GM19463 (cell line): ENCODE measurements around the gene NFE2.
"Not testable (repeated sequence)": the region's sequence is repeated elsewhere in the genome, so short reads cannot be mapped to it uniquely, and the experiment has no call there.

Experiments
- ATAC-seq: cut with Tn5 transposase; IDR thresholded peaks from one replicate; pipeline ENCODE4 v1.9.1; 2021; ENCODE audit warnings: mild to moderate bottlenecking, moderate library complexity; ENCODE audit not compliant: unreplicated experiment

The NFE2 gene

DNA sequence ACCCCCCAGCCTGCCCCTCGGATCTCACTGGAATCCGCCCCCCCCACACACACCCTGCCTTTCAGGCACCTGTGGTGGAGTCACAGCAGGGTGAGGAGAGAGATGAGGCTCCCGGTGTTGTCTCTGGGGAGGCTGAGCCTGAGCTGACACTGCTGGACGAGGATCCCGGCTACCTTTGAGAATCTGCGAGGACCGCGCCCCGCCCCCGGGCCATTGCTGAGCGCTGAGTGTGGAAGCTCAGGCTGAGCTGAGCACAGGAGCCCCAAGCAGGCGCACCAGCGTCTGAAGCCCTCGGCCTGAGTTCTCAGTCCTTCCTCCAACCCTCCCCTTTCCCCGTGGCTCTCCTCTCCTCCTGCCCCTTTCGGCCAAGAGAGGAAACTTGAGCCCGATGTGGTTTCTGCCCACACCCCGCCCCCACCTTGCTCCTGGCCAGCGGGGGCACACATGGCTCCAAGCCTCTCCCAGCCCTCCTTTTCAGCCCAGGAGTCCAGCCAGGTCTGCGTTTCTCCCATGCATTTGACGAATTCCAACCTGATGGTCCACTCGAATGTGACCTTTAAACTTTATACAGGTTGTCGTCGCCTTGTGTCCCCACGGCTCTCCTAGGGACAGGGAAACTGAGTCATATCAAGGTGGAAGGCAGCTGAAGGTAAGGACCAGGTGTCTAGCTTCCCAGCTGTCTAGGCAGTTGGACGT lies at the start of gene NFE2:
Gene NFE2, minus strand, starts transcription at position 284 of the 696 bp plus-strand sequence. CDS start 5,767 bp downstream, outside the sequence.
- no peak for ATAC-seq

DNA sequence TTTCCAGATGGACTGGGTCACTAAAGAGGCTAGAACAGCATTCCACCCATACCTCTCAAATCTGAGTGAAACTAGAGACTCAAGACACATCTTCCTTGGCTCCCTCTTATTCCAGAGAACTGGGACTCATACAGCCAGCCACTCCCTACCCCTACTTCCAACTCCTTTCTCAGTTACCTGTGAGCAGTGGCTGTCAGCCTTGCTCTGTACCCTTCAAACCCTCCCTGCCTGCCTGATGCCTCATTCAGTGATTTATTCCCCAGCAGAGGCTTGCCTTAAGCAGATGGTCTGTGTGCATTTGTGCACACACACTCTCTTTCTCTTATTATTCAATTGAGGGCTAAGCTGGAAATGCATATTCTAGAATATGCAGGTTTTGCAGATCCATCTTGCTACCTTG lies 48.9 kb upstream of the NFE2 start:
- ATAC-seq: no peak

DNA sequence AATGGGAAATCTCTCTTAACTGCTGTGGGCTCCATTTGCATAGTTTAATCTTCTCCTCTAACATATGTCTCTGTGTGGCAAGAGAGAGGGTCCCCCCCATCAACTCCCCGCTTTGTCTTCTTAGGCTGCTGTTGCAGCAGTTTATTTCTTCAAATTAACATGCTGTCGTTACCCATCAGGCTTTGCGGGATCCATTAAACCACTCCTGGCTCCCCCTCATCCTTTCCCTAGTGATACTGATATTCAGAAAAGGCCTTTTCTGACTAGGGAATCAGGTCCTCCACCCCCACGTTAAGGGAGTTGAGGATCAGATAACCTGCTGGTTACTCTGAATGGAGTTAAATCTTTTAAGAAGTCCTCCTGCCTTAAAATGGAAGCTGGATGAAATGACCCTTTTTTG lies 48.2 kb upstream of the NFE2 start:
- no peak for ATAC-seq

DNA sequence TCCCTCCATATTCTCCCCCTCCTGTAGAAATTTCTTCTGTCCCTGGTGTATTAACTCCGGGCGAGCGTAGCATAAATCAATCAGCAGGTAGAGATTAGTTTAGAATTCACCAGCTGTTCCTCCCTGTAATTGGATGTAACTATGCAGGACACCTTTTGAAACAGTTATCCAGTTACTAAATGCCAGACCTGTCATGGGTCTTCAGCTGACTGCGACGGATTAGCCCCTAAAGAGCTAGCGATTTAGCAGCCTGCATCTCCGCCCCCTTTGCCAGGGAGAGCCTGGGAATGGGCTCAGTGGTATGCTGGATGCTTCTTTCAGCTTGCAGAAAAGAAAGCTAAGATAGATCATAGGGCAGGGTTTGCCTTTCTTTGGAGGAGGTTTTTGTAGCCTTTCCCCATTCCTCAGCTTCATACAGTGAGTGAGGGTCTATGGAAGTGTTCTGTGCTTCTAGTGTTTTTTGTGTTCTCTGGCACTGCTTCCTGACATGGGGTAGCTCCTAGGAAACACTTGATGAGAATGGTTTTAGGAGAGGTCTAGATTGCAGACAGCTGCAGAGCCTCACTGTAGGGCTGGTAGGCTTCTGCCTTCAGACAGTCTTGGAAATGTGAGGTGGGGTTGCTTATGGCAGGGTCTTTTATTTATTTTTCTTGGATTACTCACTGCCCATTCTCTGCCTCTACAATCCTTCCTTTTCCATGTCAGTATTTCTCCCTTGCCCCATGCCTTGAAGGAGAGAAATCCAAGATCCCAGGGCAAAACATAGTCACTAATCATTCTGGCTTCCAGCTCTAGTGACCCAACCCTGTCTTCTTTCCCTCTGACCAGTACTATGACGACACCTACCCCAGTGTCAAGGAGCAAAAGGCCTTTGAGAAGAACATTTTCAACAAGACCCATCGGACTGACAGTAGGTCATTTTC lies 40.8 kb upstream of the NFE2 start:
- no peak for ATAC-seq

DNA sequence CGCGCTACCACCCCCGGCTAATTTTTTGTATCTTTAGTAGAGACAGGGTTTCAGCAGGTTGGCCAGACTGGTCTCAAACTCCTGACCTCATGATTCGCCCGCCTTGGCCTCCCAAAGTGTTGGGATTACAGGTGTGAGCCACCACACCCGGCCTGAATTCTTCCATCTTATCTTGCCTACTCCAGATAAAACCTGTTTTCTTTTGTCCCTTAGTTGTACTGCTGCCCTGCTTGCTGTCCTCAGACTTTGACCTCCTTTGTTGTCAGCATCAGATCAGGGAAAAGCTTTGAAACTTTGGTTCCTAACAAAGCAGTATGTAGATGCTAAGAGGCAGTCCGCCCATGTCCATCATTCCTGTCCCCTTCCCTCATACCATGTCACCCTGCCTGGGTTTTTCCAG lies 40.0 kb upstream of the NFE2 start:
- no peak for ATAC-seq

DNA sequence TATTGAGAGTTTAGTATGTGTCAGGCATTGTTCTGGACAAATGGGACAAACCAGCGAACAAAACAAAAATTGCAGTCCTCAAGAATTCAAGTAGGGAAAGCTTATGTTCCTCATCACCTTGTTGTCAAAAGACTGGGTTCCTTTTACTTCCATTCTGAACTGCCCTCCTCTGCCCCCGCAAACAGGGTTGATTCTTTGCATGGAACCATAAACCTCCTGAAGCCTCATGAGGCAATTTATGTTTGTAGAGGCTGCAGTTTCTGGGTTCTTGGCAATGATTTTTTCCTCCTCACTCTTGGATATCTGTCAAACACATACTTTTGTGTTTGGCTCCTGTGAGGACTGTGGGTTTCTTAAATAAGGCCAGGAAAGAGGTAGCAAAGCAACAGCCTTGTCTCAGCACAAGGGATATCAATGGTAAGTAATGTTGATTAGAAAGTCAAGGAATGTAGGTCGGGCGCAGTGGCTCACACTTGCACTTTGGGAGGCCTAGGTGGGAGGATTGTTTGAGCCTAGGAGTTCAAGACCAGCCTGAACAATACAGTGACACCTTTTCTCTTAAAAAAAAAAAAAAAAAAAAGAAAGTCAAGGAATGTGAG lies 38.0 kb upstream of the NFE2 start:
- no peak for ATAC-seq

DNA sequence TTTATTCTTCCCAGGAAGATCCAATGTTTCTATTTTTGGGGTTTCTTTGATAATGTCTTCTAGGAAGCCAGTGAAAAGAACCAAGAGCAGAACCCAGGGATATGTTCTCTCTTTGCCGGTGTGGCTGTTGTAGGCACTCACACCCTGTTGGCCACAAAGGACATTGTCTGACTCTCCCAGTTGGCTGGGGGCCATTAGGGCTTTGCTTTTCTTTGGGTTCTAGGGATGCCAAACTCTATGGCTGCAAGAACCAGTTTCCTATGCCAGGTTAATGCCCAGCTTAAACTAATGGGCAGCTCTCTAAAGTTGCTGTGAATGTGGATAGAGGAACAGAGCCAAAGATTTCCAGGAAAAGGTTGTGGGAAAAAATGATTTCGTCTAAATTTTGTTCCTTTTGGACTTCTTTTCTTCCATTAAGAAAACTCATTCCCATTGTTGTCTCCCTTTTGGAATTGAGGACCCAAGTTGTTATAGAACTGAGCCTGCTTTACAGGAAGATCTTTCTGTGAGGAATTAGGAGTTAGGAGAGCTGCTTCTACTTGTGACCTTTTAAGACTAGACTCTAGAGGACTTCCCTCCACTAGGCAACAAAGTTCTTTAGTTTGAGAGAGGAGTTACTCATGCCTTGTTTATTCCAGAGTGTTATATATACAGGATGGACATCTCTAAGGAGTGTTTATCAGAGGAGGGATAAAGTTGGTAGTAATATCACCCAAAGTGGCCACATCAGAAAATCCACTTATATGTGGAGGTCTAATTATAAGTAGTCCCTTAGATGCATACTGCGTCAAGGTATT lies 37.2 kb upstream of the NFE2 start:
- ATAC-seq: no peak

DNA sequence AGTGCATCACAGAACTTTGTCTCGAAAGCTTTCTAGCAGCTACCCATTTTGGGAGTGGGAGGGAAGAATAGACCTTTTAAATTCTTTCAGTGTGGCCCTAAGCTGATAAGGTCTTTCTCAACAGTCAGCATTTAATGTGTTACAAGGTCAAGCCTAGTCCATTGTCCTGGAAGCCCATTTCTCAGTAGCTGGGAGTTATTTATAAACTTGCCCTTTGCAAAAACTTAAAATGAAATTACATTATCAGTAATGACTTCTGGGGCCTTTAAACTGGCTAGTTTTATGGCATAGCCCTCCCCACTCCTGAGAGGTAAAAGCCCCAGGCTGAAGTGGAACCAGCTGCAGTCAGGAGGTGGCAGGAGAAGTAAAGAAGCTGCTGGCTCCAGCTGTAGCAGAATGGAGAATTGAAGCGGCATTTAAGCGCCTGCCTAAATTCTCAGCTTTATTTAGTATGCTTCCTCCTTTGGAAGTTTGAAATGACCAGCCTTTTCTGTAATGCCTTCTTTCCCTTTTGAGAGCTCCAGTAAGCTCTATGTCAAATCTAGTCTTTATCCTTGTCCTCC lies 36.5 kb upstream of the NFE2 start:
- no peak for ATAC-seq

DNA sequence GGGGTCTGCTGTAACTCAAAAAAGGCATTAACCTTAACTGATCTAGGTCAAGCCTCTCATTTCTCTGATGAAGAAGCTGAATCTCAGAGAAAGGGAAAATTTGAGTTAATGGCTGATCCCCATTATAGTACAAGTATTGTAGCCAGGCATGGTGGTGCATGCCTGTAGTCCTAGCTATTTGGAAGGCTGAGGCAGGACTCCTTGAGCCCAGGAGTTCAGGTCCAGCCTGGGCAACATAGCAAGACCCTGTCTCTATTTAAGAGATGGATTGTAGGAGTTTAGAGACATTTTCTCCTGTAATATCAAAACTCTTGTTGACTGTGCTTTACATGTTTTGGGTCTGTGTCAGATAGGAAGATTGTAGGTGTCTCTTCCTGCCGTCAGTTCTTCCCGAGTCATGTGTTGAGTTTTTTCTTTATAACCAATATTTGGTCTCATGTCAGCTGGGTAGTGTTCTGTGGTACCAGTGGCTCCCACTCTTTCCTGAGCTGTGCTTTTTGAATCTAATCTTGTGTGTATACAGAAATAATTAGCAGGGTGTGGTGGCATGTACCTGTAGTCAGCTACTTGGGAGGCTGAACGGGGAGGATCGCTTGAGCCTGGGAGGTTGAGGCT lies 32.7 kb upstream of the NFE2 start:
- ATAC-seq: no peak

DNA sequence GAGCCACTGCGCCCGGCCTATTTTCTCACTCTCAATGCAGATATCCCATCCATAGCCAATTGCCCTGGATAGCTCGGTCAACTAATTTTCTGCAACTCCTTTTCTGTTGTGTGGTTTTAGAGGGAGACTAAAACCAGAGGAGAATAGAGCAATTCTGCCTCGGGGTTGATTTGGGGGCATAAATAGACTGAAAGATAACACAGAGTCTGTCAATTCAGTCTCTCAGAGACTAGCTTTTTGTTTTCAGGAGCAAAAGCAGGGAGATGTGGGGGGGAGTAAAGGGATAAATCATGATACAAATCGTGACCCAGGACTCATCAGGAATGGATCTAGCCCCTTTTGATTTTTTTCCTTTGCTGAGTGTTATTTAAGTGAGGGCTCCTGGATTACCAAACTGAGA lies 30.6 kb upstream of the NFE2 start:
- ATAC-seq: no peak

DNA sequence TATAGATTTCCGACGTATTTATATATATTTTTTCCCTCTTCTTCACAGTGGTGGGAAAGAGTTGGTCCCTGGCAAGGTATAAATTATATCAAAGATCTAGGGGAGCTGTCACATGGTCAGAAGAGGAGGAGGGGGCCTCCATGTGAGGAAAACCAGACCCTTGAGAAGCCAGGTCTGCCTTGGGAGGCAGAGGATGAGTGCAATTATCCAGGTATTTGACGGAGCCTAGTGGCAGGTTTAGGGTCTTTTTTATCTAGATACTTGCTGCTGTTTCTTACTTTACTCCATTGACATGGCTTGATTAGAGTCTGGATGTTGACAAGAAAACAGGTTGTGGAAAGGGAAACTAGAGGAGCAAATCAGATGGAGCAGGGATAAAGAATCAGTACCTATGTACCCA lies 29.6 kb upstream of the NFE2 start:
- ATAC-seq: no peak

DNA sequence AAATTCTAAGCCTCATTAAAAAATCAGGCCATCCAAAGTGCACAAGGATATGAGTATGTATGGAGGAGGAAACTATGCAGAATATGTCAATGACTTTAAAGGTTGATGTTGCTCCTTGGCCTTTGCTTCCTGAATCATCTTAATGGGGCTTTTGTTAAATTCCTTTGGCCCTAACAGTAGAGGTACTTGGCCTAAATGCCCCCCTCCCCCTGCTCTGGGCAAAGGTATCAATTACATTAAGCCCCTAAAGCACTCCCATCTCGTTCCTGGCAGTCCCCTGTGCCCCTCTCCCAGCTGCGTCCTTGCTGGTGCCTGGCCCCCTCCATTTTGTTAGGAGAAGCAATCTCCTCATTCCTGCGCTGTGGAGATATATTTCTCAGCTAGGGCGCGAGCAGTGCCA lies 28.9 kb upstream of the NFE2 start:
- no peak for ATAC-seq

DNA sequence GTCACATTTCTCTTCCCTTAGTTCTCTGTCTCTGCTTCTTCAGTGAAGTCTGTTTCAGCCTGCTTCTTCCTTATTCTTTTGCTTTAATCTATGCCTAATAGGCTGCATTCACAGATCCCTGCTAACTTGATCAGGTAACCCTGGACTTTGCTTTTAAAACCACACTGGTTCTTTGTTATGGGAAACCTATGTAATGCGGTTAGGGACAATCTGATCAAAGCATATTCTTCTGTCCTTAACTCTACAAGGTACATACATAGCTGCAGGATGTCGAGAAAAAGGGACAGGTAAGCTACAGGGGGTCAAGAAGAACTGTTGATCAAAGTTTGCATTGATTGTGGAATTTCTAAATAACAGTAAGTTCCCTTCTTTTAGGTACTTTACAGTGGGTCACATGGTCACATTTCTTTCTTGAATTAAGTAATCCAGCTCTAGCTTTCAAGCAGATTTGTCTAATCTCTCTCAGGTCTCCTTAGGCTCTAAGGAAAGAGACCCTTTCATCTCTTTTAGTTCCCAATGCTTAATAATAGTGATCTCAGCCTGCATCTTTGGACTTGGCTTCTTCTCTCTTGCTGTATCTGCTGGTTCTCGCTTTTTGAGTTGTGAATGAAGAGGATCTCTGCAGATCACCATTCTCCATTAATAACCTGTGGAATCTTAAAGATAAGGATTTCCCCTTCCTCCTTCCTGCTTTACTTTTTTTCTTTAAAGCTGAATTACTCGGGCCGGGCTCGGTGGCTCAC lies 28.0 kb upstream of the NFE2 start:
- ATAC-seq: no peak

DNA sequence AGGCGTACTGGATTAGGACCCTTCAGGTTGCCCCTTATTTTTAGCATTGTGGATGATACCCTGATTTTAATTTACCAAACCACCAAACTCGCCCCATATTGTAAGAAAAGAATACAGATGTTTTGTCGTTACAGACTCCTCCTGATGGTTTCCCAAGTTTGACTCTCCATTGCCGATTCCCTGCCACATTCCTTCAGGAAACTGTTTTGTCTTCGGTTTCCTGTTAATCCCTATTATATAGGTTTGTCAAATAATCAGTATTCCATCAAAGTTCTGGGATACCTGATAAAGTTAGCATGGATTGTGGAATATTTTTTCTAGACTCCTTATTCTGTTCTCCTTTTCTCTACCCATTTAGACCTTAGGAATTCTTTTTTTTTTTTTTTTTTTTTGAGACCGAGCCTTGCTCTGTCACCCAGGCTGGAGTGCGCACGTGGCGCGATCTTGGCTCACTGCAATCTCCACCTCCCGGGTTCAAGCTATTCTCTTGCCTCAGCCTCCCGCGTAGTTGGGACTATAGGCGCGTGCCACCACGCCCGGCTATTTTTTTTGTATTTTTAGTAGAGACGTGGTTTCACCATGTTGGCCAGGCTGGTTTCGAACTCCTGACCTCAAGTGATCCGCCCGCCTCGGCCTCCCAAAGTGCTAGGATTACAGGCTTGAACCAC lies 24.8 kb upstream of the NFE2 start:
- ATAC-seq: not testable (repeated sequence)

DNA sequence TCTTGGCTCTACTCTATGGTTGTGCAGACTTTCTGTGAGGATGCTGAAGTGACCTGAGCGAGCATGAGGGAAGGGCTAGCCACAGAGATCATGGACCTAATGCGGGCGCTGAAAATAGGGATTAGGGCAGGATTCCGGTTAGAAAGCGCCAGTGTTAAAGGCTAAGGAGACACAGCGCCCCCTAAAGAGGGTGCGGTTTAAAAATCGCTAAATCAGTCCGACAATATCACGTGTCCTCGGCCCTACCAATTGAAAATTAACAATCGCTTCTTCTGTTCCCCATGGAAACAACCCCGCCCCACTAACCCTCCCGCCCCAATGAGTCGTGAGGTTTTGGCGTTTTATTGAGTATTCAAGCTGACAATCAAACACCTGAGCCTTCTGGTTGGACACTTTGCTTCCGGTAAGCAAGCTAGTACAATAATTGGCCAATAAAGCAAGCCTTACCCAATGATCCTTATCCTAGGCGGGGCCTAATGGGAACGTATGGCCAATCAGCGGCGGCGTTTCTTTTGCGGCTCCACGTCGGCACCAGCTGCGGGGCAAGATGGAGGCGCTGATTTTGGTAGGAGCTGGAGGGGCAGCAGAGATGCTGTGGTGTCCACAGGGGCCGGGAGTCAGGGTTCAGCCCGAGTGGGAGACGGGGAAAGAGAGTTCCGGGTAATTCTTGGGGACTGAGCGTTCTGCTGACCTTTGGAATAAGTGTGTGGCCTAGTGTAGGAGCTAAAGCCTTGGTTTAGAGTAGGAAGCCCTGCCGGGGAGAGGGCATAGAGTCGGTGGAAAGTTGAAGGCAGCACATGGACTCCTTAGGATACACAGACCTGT lies 24.0 kb upstream of the NFE2 start, which contains the start of gene COPZ1:
Gene COPZ1, plus strand, starts transcription at position 515 of the 825 bp plus-strand sequence. Its CDS starts 33 bp downstream, at position 548.
- peak; percentile 98 for ATAC-seq

DNA sequence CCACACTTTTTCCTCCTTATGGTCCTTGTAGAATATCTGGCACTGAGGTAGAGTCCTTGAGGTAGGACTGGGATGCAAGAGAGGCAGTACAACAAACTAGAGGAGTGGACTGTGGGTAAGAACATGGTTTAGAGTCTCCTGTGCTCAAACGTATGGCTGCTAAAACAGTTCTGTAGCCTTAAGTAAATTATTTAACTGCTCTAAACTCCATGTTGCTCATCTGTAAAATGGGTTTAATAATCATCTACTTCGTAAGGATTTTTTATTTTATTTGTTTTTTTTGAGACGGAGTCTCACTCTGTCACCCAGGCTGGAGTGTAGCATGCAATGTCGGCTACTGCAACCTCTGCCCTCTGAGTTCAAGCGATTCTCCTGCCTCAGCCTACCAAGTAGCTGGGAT lies 20.5 kb upstream of the NFE2 start:
- ATAC-seq: no peak

DNA sequence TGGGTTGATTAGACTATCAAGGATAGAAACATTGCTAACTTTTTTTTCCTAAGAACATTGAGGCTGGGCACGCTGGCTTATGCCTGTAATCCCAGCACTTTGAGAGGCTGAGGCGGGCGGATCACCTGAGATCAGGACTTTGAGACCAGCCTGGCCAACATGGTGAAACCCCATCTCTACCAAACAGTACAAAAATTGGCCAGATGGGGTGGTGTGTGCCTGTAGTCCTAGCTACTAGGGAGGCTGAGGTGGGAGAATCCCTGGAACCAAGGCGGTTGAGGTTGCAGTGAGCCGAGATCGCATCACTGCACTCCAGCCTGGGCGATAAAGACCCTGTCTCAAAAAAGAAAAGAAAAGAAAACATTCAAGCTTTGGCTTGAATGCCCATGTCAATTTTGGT lies 11.5 kb upstream of the NFE2 start:
- ATAC-seq: not testable (repeated sequence)

DNA sequence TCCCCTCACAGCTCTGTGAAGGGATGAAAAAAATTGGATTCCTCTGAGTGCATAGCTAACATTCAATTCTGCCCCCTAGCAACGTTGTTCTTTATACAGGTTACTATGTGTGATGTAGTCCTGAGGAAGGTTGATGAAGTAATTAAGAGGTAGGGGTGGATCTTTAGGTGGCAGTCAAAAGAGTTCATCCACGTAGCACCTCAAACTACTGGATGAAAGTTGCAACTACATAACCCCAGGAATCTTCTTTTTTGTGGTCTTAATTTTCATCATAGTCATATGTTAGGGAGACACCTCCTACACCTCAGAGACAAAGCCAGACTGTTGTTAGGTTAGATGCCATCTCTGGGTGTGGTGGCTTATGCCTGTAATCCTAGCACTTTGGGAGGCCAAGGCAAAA lies 10.2 kb upstream of the NFE2 start:
- ATAC-seq: no peak
